Measurements from ENCODE around the gene HNRNPLL.

HNRNPLL gene

DNA sequence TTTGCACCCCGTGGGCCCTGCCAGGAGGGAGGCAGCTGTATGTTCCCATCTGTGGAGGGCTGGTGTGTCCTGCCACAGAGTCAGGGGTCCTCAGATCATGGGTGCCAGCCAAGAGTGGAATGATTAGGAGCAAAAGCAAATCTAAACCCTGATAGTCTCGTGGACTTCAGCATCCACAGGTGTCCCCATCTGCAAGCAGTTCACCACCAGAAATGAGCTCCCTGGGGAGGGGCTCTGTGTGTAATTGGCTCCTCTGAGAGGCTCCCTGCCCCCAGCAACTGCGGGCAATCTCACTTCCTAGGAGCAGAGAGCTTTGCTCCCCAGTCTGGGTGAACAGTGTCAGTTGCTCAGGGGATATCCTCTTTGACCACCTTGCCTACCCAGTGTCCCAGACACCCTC lies 78.1 kb downstream of the HNRNPLL start:
- FAIRE-seq, result no peak

- no peak for FAIRE-seq
These were observed 78.8 kb downstream of the HNRNPLL start for GRCh38 chr2:38523728-38524437.

DNA sequence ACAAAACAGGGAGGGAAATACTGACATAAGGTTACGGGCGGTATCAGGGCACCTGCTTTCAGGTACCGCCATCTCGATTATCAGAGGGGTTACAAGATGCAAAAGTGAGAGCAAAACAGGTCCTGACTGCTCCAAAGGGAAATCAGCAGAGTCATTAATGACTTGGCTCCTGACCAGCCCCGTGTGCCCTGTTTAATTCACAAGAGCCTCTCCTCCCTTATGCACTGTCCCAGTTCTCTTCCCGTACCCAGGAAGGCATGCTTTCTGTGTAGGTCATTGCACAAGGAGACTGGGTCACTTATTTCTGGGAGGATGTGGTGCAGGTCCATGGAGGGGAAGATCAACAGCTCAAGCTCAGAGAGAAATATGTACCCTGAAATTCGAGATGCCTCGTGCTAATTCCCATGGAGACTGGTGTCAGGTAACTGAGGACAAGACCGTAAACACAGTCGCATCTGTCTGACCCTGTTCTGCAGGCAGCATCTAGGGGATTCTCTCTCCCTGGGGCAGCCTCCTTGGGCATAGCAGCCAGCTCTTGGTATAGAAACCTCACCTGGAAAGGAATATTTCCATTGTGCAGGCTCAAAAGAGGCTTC lies 79.9 kb downstream of the HNRNPLL start:
- FAIRE-seq, result no peak

GRCh38 chr2:38521835-38522234 lies 80.9 kb downstream of the HNRNPLL start:
- no peak for FAIRE-seq

GRCh38 chr2:38517284-38517683 lies 85.4 kb downstream of the HNRNPLL start:
- FAIRE-seq, result no peak

DNA sequence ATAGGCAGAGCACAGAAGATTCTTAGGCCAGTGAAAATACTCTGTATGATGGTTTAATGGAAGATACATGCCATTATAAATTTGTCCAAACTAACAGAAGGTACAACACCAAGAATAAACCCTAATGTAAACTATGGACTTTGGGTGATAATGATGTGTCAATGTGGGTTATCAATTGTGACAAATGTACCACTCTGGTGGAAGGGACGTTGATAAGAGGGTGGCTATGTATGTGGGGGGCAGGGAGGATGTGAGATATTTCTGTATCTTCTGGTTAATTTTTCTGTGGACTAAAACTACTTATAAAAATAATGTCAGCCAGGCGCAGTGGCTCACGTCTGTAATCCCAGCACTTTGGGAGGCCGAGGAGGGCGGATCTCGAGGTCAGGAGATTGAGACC lies 86.2 kb downstream of the HNRNPLL start:
- no peak for FAIRE-seq

GRCh38 chr2:38516122-38516521 lies 86.6 kb downstream of the HNRNPLL start:
- FAIRE-seq, result no peak

- no peak for FAIRE-seq
These were observed 87.3 kb downstream of the HNRNPLL start for GRCh38 chr2:38515155-38516074.

GRCh38 chr2:38514603-38515154 lies 88.0 kb downstream of the HNRNPLL start:
- no peak for FAIRE-seq

DNA sequence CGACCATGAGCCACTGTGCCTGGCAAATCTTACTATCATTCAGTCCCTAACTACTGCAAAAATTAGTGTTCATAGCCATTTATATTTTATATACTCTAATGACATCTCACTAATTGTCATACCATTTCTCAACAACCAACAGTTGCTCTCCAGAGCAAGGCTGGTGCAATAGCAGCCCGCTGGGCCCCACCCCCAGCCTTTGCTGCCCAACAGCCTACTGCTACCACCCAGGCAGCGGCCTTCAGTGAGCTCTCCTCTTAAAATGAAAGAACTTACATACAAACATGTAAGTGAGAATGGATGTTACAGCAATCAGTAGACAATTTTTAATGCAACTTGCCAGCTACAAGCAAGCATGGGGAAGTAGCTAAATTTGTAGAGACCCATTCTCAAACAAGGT lies 90.5 kb downstream of the HNRNPLL start:
- FAIRE-seq, result no peak
